ENCODE measurements around the gene ECI2. TPM values are rescaled to one million over a fixed set of nuclear protein-coding genes. Genes with fewer than 3 reads are reported as not detected.

ECI2 gene
- total and polyA plus RNA-seq, 2 of the 13 experiments (the other 11 are each of a cell fraction or from before 2014, with no cell fraction given), result 78.5 to 228 TPM

DNA sequence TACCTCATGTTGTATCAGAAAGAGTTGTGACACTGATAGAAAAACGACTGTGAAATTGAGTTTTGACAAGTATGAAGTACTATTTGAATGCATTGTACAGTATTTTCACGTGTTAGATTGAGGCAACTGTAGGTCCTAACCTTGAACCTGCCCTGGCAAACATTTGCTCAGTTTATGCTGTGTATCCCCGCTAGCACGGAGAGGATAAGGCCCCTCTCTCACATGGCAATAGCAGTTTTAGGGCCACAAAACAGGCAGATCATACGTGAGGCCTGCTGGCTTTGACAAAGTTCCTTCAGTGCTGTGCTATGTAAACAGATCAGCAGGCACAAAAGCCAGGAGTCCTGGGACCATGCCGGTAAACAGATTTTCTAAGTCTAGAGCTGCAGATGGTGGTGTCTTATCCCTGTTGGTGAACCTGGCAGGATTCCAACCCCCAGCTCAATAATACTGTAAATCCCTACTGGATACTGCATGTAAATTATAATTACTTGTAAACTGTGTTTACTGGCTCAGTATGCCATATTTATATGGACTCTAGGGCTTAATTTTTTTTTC lies 32.6 kb downstream of the ECI2 start (continued):
- TF ChIP-seq MLXIP (CRISPR knock-in tag; IDR thresholded peaks at IDR 0.05; ENCODE audit: borderline replicate concordance) (no peak), NCOA1 (CRISPR knock-in tag; IDR thresholded peaks at IDR 0.05) (peak; percentile 47; the same call in 1 of the 2 replicates), ZNF589 (CRISPR knock-in tag; conservative IDR thresholded peaks at IDR 0.05) (peak; percentile 93), ZNF34 (CRISPR knock-in tag; IDR thresholded peaks at IDR 0.05; ENCODE audit: borderline replicate concordance) (peak; percentile 55; the same call in 1 of the 2 replicates), ZNF496 (CRISPR knock-in tag; IDR thresholded peaks at IDR 0.05; ENCODE audit: insufficient replicate concordance) (no peak), ZBTB21 (CRISPR knock-in tag; IDR thresholded peaks at IDR 0.05) (peak; percentile 67; the same call in 1 of the 2 replicates), MIER2 (CRISPR knock-in tag; IDR thresholded peaks at IDR 0.05) (peak; percentile 84), YEATS4 (CRISPR knock-in tag; IDR thresholded peaks at IDR 0.05; ENCODE audit: borderline replicate concordance) (peak; percentile 77), MBD4 (IDR thresholded peaks at IDR 0.05; ENCODE audit: borderline replicate concordance, low read length) (peak; percentile 83; the same call in 1 of the 2 replicates), ZNF44 (CRISPR knock-in tag; IDR thresholded peaks at IDR 0.05) (no peak), U2AF2 (IDR thresholded peaks at IDR 0.05; ENCODE audit: low read depth, low read length) (no peak), ZNF619 (CRISPR knock-in tag; IDR thresholded peaks at IDR 0.05) (peak; percentile 65; the same call in 1 of the 2 replicates), HIVEP1 (CRISPR knock-in tag; IDR thresholded peaks at IDR 0.05) (0 out of 2 replicates have a peak, but pooled peaks have one; percentile 48), AGO2 (optimal IDR thresholded peaks at IDR 0.05; ENCODE audit: low read depth, low read length) (no peak), ESRRA (CRISPR knock-in tag; IDR thresholded peaks at IDR 0.05; ENCODE audit: low read depth) (peak; percentile 84; the same call in 1 of the 2 replicates)
- TF ChIP-seq, protein P1, sequence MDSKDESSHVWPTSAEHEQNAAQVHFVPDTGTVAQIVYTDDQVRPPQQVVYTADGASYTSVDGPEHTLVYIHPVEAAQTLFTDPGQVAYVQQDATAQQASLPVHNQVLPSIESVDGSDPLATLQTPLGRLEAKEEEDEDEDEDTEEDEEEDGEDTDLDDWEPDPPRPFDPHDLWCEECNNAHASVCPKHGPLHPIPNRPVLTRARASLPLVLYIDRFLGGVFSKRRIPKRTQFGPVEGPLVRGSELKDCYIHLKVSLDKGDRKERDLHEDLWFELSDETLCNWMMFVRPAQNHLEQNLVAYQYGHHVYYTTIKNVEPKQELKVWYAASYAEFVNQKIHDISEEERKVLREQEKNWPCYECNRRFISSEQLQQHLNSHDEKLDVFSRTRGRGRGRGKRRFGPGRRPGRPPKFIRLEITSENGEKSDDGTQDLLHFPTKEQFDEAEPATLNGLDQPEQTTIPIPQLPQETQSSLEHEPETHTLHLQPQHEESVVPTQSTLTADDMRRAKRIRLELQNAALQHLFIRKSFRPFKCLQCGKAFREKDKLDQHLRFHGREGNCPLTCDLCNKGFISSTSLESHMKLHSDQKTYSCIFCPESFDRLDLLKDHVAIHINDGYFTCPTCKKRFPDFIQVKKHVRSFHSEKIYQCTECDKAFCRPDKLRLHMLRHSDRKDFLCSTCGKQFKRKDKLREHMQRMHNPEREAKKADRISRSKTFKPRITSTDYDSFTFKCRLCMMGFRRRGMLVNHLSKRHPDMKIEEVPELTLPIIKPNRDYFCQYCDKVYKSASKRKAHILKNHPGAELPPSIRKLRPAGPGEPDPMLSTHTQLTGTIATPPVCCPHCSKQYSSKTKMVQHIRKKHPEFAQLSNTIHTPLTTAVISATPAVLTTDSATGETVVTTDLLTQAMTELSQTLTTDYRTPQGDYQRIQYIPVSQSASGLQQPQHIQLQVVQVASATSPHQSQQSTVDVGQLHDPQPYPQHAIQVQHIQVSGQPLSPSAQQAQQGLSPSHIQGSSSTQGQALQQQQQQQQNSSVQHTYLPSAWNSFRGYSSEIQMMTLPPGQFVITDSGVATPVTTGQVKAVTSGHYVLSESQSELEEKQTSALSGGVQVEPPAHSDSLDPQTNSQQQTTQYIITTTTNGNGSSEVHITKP (CRISPR knock-in tag; IDR thresholded peaks at IDR 0.05; ENCODE audit: low read depth), result peak; percentile 74
- TF ChIP-seq, protein P2, sequence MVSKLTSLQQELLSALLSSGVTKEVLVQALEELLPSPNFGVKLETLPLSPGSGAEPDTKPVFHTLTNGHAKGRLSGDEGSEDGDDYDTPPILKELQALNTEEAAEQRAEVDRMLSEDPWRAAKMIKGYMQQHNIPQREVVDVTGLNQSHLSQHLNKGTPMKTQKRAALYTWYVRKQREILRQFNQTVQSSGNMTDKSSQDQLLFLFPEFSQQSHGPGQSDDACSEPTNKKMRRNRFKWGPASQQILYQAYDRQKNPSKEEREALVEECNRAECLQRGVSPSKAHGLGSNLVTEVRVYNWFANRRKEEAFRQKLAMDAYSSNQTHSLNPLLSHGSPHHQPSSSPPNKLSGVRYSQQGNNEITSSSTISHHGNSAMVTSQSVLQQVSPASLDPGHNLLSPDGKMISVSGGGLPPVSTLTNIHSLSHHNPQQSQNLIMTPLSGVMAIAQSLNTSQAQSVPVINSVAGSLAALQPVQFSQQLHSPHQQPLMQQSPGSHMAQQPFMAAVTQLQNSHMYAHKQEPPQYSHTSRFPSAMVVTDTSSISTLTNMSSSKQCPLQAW (CRISPR knock-in tag; IDR thresholded peaks at IDR 0.05), result peak; percentile 86
- TF ChIP-seq, protein P3, sequence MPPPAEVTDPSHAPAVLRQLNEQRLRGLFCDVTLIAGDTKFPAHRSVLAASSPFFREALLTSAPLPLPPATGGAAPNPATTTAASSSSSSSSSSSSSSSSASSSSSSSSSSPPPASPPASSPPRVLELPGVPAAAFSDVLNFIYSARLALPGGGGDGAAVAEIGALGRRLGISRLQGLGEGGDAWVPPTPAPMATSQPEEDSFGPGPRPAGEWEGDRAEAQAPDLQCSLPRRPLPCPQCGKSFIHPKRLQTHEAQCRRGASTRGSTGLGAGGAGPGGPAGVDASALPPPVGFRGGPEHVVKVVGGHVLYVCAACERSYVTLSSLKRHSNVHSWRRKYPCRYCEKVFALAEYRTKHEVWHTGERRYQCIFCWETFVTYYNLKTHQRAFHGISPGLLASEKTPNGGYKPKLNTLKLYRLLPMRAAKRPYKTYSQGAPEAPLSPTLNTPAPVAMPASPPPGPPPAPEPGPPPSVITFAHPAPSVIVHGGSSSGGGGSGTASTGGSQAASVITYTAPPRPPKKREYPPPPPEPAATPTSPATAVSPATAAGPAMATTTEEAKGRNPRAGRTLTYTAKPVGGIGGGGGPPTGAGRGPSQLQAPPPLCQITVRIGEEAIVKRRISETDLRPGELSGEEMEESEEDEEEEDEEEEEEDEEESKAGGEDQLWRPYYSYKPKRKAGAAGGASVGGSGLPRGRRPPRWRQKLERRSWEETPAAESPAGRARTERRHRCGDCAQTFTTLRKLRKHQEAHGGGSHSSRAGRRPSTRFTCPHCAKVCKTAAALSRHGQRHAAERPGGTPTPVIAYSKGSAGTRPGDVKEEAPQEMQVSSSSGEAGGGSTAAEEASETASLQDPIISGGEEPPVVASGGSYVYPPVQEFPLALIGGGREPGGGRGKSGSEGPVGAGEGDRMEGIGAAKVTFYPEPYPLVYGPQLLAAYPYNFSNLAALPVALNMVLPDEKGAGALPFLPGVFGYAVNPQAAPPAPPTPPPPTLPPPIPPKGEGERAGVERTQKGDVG (CRISPR knock-in tag; IDR thresholded peaks at IDR 0.05; ENCODE audit: borderline replicate concordance), result peak; percentile 64; the same call in 1 of the 2 replicates

Measured in HepG2 (cell line).